Measurements from ENCODE around the gene PROSER2. TPM values are rescaled to one million over a fixed set of nuclear protein-coding genes. Genes with fewer than 3 reads are reported as not detected.

Gene PROSER2
- total RNA-seq, 1 experiment from 2014 or later, result 10.6 TPM

DNA sequence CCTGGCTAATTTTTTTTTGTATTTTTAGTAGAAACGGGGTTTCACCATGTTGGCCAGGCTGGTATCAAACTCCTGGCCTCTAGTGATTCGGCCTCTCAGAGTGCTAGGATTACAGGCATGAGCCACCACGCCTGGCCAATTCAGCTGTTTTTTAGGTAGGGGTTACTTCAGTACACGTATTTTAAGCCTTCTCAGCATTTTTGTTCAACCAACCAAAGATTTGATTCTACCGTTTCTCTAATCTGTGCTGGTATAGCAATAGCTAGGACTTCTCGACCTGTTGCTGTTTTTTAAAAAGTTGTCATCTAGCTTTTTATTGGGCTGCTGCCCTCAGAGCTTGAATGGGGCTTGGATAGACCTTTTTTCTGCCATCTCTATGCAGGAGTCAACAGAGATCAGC, 34.9 kb downstream of the PROSER2 start:
- Histone ChIP-seq H3T11ph (ENCODE audit: low read length) (no peak overlapping the region), H2AFZ (ENCODE audit: low read length) (no peak overlapping the region), H3K4me2 (ENCODE audit: insufficient read depth, insufficient read length, low read length) (no peak overlapping the region), H4K91ac (ENCODE audit: insufficient read length, low read depth, low read length) (no peak overlapping the region), H3K23ac (ENCODE audit: insufficient read length, low read depth, low read length) (no peak overlapping the region), H3K4me1 (ENCODE audit: insufficient read depth, low read length) (no peaks in the 10 kb centered on the region), H3K9me3 (ENCODE audit: control insufficient read depth, low read depth, low read length) (no peaks in the 10 kb centered on the region), H3K27ac (ENCODE audit: insufficient read length, low read depth, low read length) (no peak overlapping the region), H4K20me1 (ENCODE audit: control insufficient read depth, insufficient read depth, insufficient read length) (no peaks in the 10 kb centered on the region), H3K79me1 (ENCODE audit: insufficient read depth, low read depth, low read length, poor library complexity, severe bottlenecking) (no peaks in the 10 kb centered on the region), H2BK120ac (ENCODE audit: low read depth, low read length, poor library complexity, severe bottlenecking) (no peak overlapping the region), H3K23me2 (ENCODE audit: insufficient read length, low read depth, low read length, poor library complexity, severe bottlenecking) (no peaks in the 10 kb centered on the region), H4K5ac (ENCODE audit: insufficient read length, low read depth, low read length) (no peak overlapping the region), H3K56ac (ENCODE audit: insufficient read length, low read depth, low read length) (no peak overlapping the region), H3K18ac (ENCODE audit: insufficient read length, low read depth, low read length) (no peak overlapping the region), H2BK12ac (ENCODE audit: insufficient read length, low read depth, low read length) (no peak overlapping the region), H3K79me2 (ENCODE audit: insufficient read depth, low read length) (no peaks in the 10 kb centered on the region), H2BK5ac (ENCODE audit: insufficient read length, low read length) (no peak overlapping the region), H4K8ac (replicated peaks; ENCODE audit: insufficient read length, low read depth, low read length) (no peak overlapping the region), H2BK20ac (ENCODE audit: low read depth, low read length, poor library complexity, severe bottlenecking) (no peak overlapping the region), H3K14ac (ENCODE audit: insufficient read depth, low read length) (no peak overlapping the region), H3K9ac (ENCODE audit: extremely low read depth, insufficient read length, low read length) (no peak overlapping the region), H3K27me3 (ENCODE audit: insufficient read depth, low read length) (no peaks in the 10 kb centered on the region), H3K4ac (ENCODE audit: low read depth, low read length) (no peak overlapping the region), H2BK15ac (ENCODE audit: low read depth, low read length) (no peak overlapping the region), H2AK5ac (ENCODE audit: insufficient read length, low read length) (no peak overlapping the region)
- Mint-ChIP-seq H3K36me3 (ENCODE audit: insufficient read depth in 1 of 3, low read depth in 3 of 3) (peaks cover 6 to 21% (median 7%) of the 10 kb centered on the region in 3 experiments), H3K9me3 (no peaks in the 10 kb centered on the region), H3K27ac (no peak overlapping the region), H3K4me1 (peaks cover 0 to 8% of the 10 kb centered on the region in 2 experiments; a peak in 2 of 4 replicates), H3K4me3 (no peak overlapping the region), H3K27me3 (ENCODE audit: low read depth) (no peaks in the 10 kb centered on the region)
- TF ChIP-seq CTCF (conservative IDR thresholded peaks at IDR 0.05), result no peak
- no peak for DNase-seq
- no CpG with 5 or more reads among the region's 6 CpGs for WGBS (ENCODE audit: extremely low coverage, insufficient read length, low lambda C conversion rate)
